NCI-H510A (cell line): ENCODE results near the gene CD46.

ENCODE experiments used
- DNase-seq: peaks from one replicate; lab custom pipeline; 2025; lab: John Stamatoyannopoulos, UW

Gene CD46

GRCh38 chr1:207794861-207795260 is 43.0 kb downstream of the CD46 start:
- no peak for DNase-seq

GRCh38 chr1:207797229-207797973 is 45.5 kb downstream of the CD46 start:
- no peak for DNase-seq

DNA sequence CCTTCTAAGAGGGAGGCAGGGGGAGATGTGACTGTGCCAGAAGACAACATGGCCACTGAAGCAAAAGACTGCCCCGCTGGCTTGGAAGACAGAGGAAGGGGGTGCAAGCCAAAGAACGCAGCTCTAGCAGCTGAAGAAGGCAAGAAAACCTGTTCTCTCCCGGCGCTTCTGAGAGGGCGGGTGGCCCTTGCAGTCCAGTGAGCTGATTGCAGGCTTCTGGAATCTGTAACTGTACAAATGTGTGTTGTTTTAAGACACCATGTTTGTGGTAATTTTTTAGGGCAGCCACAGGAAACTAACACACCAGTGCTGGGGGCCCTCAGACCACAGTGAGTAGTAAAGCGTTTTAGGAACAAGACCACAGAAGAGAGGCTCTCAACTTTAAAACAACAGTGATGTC is 47.0 kb downstream of the CD46 start:
- no peak for DNase-seq

- DNase-seq: no peak
Observed at GRCh38 chr1:207799989-207800648, 48.3 kb downstream of the CD46 start.

DNA sequence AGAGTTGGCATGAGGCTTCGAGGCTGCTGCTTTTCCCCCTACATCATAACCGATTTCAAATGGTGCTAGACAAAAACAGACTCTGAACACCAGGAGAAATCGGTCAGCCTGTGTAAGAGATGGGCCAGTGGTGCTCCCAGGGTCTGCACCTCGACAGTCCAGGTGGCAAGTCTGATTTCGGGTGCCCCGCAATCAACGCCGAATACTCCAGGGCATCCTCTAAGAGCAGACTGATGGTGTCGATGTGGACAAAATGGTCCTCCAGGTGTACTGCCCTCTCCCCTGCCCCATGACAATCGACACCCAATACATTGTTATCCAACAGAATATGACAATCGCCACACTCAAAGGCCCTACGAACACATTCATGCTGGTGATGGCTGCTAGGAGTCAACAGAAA is 50.0 kb downstream of the CD46 start:
- DNase-seq: no peak

- DNase-seq: no peak
Observed at GRCh38 chr1:207803678-207804077, 51.8 kb downstream of the CD46 start.

DNA sequence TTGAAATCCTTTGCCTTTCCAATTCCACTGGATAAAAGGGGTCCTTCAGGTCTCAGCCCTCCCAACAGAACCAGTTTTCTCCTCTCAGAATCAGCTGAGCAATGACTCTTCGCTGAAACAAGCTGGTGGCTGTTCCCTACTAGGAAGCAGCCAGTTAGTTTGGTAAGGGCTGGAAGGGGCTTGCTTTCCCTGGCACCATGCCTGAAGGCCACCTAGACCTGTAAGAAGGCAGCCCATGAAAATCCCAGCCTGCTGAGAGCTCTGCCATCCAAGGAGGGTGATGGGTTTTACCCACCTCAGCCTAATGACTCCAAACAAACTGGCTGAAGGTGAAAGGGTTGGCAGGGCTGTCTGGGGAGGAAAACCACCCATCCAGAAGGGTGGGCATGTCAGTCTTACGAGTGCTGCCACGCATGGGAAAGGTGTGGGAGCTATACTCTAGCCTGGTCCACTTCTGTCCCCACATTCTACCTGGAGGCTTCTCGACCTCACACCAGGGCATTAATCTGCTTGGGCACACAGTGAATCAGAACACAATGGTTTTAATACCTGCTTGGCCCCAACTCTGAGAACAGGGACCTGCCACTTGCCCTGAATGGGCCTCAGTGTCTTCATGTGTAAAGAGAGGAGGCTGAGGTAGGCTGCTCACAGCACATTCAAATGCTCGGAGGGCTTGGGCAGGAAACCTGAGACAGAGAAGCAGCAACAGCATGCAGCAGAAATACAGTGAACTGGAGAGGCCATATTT is 53.0 kb downstream of the CD46 start:
- DNase-seq: no peak

GRCh38 chr1:207805841-207806421 is 54.1 kb downstream of the CD46 start:
- DNase-seq: no peak

DNA sequence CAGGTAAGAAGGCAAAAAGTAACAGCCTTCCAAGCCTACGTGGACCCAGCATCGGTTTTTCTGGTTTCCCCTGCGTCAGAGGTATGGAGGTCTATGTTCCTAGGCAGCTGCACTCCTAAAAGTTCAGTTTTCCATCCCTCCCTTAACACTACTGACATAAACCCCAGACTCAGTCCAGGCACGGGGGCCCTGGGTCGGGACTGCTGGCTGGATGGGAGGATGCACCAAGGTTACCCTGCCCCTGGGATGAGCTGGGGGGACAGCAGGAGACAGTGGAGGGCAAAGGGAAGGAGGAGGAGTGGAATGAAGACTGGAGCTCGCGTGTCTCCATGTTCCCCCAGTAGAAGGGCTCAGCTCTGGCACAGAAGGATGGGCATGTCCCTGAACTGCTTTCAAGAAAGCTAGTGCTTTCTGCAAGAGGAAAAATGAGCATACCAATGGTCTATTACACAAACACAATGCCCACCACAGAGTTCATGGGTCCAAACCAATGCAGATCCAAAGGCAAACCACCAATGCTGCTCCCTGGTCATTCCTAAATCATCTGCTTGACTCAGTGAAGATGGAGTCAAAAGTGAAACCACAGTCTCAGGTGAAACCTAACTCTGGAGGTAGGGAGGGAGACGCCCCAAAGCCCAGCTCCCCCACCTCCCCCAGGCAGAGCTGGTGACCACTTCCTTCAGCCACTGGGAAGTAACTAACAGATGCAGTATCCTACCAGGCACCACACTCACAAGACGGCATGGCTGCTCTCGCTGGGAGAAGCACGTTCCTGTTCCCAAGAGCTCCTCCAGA is 54.9 kb downstream of the CD46 start:
- DNase-seq: no peak

DNA sequence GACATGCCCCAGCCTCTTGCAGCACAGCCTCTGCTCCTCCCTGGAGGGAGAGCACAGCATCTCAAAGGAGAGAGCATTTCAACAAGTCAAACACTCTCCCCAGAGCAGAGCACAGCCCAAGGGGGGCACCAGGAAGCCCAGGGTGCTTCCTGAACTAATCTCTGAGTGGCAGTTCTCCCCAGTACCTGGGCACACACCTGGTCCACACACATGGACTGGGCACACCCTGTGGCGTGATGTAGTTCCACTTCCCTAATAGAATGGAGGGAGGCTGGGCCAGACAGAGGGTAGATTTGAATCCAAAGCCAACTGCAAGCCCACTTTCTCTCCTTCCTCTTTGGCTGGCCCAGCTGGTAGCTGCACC is 55.5 kb downstream of the CD46 start:
- DNase-seq: no peak

GRCh38 chr1:207807690-207808321 is 56.0 kb downstream of the CD46 start:
- DNase-seq: no peak

DNA sequence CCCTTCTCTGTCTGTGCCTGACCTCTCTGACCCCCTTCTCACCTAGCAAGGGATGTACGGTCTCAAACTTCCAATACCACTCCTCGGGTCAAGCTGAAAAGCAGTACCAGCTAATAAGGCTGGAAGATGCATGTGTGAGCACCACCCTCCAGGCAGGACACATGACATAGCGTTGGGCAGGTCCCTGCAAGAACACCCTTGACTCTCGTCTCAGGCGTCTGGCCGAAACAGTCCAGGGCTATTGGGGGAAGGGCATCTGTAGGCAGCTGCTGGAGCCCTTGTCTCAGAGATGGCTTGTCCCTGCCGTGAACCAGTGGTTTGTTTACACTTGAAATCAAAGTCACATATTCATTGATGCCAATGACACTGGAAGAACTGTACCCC is 56.5 kb downstream of the CD46 start:
- DNase-seq: peak; percentile 30

GRCh38 chr1:207808911-207809555 is 57.2 kb downstream of the CD46 start:
- no peak for DNase-seq

GRCh38 chr1:207810173-207810572 is 58.3 kb downstream of the CD46 start:
- DNase-seq: no peak

GRCh38 chr1:207810606-207811295 is 58.9 kb downstream of the CD46 start:
- DNase-seq: no peak

GRCh38 chr1:207811319-207811718 is 59.5 kb downstream of the CD46 start:
- no peak for DNase-seq

GRCh38 chr1:207811920-207812720 is 60.3 kb downstream of the CD46 start:
- DNase-seq: no peak

- no peak for DNase-seq
Observed at GRCh38 chr1:207812778-207813511, 61.1 kb downstream of the CD46 start.

- DNase-seq: no peak
Observed at GRCh38 chr1:207813512-207813881, 61.6 kb downstream of the CD46 start.
